ENCODE data around the gene ERC2. TPM values are rescaled to one million over a fixed set of nuclear protein-coding genes. Genes with fewer than 3 reads are reported as not detected.
A peak's percentile ranks its signal among the peaks of the same experiment; 100 is the strongest.

Gene ERC2
- total and polyA plus RNA-seq, 2 of the 13 experiments (the other 11 are each of a cell fraction or from before 2014, with no cell fraction given) = 0.16 to 0.22 TPM

DNA sequence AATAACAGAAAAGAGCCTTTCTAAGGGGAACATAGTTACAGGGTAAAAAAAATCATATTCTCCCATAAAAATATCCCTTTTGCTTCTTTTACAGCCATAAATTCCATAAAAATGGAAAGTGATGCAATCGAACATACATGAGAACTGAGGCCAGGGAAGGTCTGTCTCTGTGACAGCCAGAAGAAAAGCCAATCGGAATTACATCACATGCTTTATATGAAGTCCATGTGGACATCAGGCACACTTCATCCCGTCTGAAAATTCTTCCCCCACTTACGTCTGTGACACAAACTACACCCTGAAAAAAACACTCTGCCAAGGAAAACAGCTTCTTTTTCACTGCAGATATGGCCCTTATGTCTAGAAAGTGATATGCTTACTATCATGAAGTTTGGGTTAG is 323.5 kb downstream of the ERC2 start:
- H2AFZ ChIP-seq (ENCODE audit: low read length) = no peak overlapping the region
- intact Hi-C loops (cut with micrococcal nuclease; ENCODE audit: unreplicated experiment) = no loop called here
- no peaks in the 10 kb centered on the region for H3K79me2 ChIP-seq (ENCODE audit: insufficient read depth, low read length)
- 7% methylated on average over 4 of the region's 4 CpGs for WGBS (ENCODE audit: low lambda C conversion rate)
- H3K4me2 ChIP-seq (ENCODE audit: low read depth, low read length) = no peak overlapping the region
- ATAC-seq = no peak
- no peak overlapping the region for H3K9ac ChIP-seq (ENCODE audit: insufficient read depth, low read depth, low read length)
- no peak for FAIRE-seq
- no peaks in the 10 kb centered on the region for H3K4me1 ChIP-seq (ENCODE audit: insufficient read depth, low read length)
- in situ Hi-C loops (cut with HindIII; ENCODE audit: extremely low pct_ligation_motif_present, low pct_unique_long_range_greater_than_20kb) = no loop called here
- H3K9me3 ChIP-seq (ENCODE audit: low read length) = no peaks in the 10 kb centered on the region
- no peaks in the 10 kb centered on the region; a peak in 1 of 5 replicates for H3K27me3 ChIP-seq (ENCODE audit: control insufficient read depth in 1 of 2, insufficient read depth in 2 of 2, low read length in 2 of 2)
- H4K20me1 ChIP-seq (ENCODE audit: insufficient read depth, low read length) = no peaks in the 10 kb centered on the region
- DNase-seq (ENCODE audit: low spot score) = no peak
- H3K4me3 ChIP-seq (replicated peaks in 1 of 3; ENCODE audit: insufficient read depth in 1 of 3, low read depth in 2 of 3, low read length in 3 of 3) = no peak overlapping the region
- CTCF ChIA-PET (ENCODE audit: low intra/inter-chr PET ratio, low total read pairs) = no interaction called here
- no TSS peak for BruUV-seq (replicated peaks)
- TF ChIP-seq ZNF746 (CRISPR knock-in tag; IDR thresholded peaks at IDR 0.05) (no peak), ZNF816 (CRISPR knock-in tag; IDR thresholded peaks at IDR 0.05; ENCODE audit: borderline replicate concordance) (no peak), CEBPB (IDR thresholded peaks at IDR 0.05; ENCODE audit: borderline replicate concordance, low read depth, low read length) (peak; percentile 11; the same call in 1 of the 2 replicates)
- POLR2A ChIA-PET = no interaction called here
- H3K36me3 ChIP-seq (replicated peaks in 1 of 2; ENCODE audit: control insufficient read depth in 1 of 2, insufficient read depth in 2 of 2, low read length in 2 of 2) = no peaks in the 10 kb centered on the region
- no peak overlapping the region for H3K27ac ChIP-seq (ENCODE audit: extremely low read length, insufficient read depth, low read length)

DNA sequence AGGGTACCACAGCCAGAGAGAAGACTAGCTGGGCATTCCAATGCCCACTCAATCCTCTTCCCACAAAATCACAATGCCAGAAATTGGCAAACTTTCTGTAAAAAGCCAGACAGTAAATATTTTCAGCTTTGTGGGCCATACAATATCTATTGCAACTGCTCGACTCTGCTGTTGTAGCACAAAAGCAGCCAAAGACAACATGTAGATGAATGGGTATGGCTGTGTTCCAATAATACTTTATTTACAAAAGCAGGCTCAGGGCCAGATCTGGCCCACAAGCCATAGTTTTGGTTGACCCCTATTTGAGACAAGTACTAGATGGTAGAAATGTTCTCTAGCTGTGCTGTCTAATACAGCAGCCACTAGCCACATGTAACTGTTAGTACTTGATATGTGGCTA is 330.9 kb downstream of the ERC2 start:
- TF ChIP-seq, protein P1, sequence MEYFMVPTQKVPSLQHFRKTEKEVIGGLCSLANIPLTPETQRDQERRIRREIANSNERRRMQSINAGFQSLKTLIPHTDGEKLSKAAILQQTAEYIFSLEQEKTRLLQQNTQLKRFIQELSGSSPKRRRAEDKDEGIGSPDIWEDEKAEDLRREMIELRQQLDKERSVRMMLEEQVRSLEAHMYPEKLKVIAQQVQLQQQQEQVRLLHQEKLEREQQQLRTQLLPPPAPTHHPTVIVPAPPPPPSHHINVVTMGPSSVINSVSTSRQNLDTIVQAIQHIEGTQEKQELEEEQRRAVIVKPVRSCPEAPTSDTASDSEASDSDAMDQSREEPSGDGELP (IDR thresholded peaks at IDR 0.05; ENCODE audit: borderline replicate concordance, low read depth) = no peak
- TF ChIP-seq HDAC2 (CRISPR knock-in tag; IDR thresholded peaks at IDR 0.05) (no peak), ATAD3A (CRISPR knock-in tag; IDR thresholded peaks at IDR 0.05) (no peak), NR3C1 (CRISPR knock-in tag; IDR thresholded peaks at IDR 0.05) (no peak), ZNF333 (CRISPR knock-in tag; IDR thresholded peaks at IDR 0.05; ENCODE audit: borderline replicate concordance) (no peak), RORA (CRISPR knock-in tag; IDR thresholded peaks at IDR 0.05) (no peak), ELF1 (CRISPR knock-in tag; IDR thresholded peaks at IDR 0.05) (no peak), ZSCAN29 (CRISPR knock-in tag; conservative IDR thresholded peaks at IDR 0.05) (no peak), IKZF4 (CRISPR knock-in tag; IDR thresholded peaks at IDR 0.05; ENCODE audit: borderline replicate concordance, low read depth, not compliant biosample characterization) (no peak), ATRX (CRISPR knock-in tag; IDR thresholded peaks at IDR 0.05; ENCODE audit: borderline replicate concordance) (no peak), ZNF282 (IDR thresholded peaks at IDR 0.05; ENCODE audit: partially characterized antibody) (no peak), SRSF1 (optimal IDR thresholded peaks at IDR 0.05; ENCODE audit: low read depth, low read length) (no peak), TBX3 (IDR thresholded peaks at IDR 0.05; ENCODE audit: borderline replicate concordance) (no peak), ASH2L (IDR thresholded peaks at IDR 0.05; ENCODE audit: insufficient read length, low read depth, low read length) (no peak), NCOR1 (IDR thresholded peaks at IDR 0.05; ENCODE audit: borderline replicate concordance, low read length) (no peak), ZNF790 (CRISPR knock-in tag; IDR thresholded peaks at IDR 0.05; ENCODE audit: borderline replicate concordance) (no peak), ZFP90 (CRISPR knock-in tag; IDR thresholded peaks at IDR 0.05; ENCODE audit: borderline replicate concordance) (no peak)
- no peak overlapping the region for H3K9ac ChIP-seq (ENCODE audit: insufficient read depth, low read depth, low read length)
- intact Hi-C loops (cut with micrococcal nuclease; ENCODE audit: unreplicated experiment) = no loop called here
- H3K4me2 ChIP-seq (ENCODE audit: low read depth, low read length) = no peak overlapping the region
- H3K79me2 ChIP-seq (ENCODE audit: insufficient read depth, low read length) = no peaks in the 10 kb centered on the region
- FAIRE-seq (no peak), ATAC-seq (no peak), DNase-seq (ENCODE audit: low spot score) (no peak)
- no peaks in the 10 kb centered on the region for H4K20me1 ChIP-seq (ENCODE audit: insufficient read depth, low read length)
- no peak overlapping the region for H3K27ac ChIP-seq (ENCODE audit: extremely low read length, insufficient read depth, low read length)
- H3K4me1 ChIP-seq (ENCODE audit: insufficient read depth, low read length) = no peaks in the 10 kb centered on the region
- H3K9me3 ChIP-seq (ENCODE audit: low read length) = no peaks in the 10 kb centered on the region
- H3K4me3 ChIP-seq (replicated peaks in 1 of 3; ENCODE audit: insufficient read depth in 1 of 3, low read depth in 2 of 3, low read length in 3 of 3) = no peak overlapping the region
- ChIA-PET POLR2A (no interaction called here), CTCF (ENCODE audit: low intra/inter-chr PET ratio, low total read pairs) (no interaction called here)
- no peak overlapping the region for H2AFZ ChIP-seq (ENCODE audit: low read length)
- no TSS peak for BruUV-seq (replicated peaks)
- no peaks in the 10 kb centered on the region for H3K36me3 ChIP-seq (replicated peaks in 1 of 2; ENCODE audit: control insufficient read depth in 1 of 2, insufficient read depth in 2 of 2, low read length in 2 of 2)
- WGBS (ENCODE audit: low lambda C conversion rate) = 0% methylated on average over 1 of the region's 1 CpG
- no peaks in the 10 kb centered on the region for H3K27me3 ChIP-seq (ENCODE audit: control insufficient read depth in 1 of 2, insufficient read depth in 2 of 2, low read length in 2 of 2)
- in situ Hi-C loops (cut with HindIII; ENCODE audit: extremely low pct_ligation_motif_present, low pct_unique_long_range_greater_than_20kb) = no loop called here
